ENCODE data around the gene TMUB1.

Gene TMUB1

GRCh38 chr7:151089893-151090730, 6.8 kb upstream of the TMUB1 start:
- no peak for DNase-seq (ENCODE audit: low read depth)
- H3K4me3 ChIP-seq (ENCODE audit: low read depth, low read length) = no peak overlapping the region
- no peak for TF ChIP-seq CTCF (IDR thresholded peaks at IDR 0.05; ENCODE audit: low read depth, low read length, missing control alignments)

- no peak for DNase-seq (ENCODE audit: low read depth)
- no peak overlapping the region for H3K4me3 ChIP-seq (ENCODE audit: low read depth, low read length)
- no peak for TF ChIP-seq CTCF (IDR thresholded peaks at IDR 0.05; ENCODE audit: low read depth, low read length, missing control alignments)
Measured at GRCh38 chr7:151088856-151089699, 5.8 kb upstream of the TMUB1 start.

GRCh38 chr7:151088019-151088855, 4.9 kb upstream of the TMUB1 start:
- TF ChIP-seq CTCF (IDR thresholded peaks at IDR 0.05; ENCODE audit: low read depth, low read length, missing control alignments) = no peak
- no peak for DNase-seq (ENCODE audit: low read depth)
- H3K4me3 ChIP-seq (ENCODE audit: low read depth, low read length) = peak overlapping the region; percentile 77

- DNase-seq (ENCODE audit: low read depth) = no peak
- TF ChIP-seq CTCF (IDR thresholded peaks at IDR 0.05; ENCODE audit: low read depth, low read length, missing control alignments) = peak; percentile 35
- peak overlapping the region; percentile 77 for H3K4me3 ChIP-seq (ENCODE audit: low read depth, low read length)
Measured at GRCh38 chr7:151087245-151088018, 4.1 kb upstream of the TMUB1 start.

GRCh38 chr7:151086802-151087244, 3.5 kb upstream of the TMUB1 start:
- H3K4me3 ChIP-seq (ENCODE audit: low read depth, low read length) = peak overlapping the region; percentile 77
- no peak for DNase-seq (ENCODE audit: low read depth)
- no peak for TF ChIP-seq CTCF (IDR thresholded peaks at IDR 0.05; ENCODE audit: low read depth, low read length, missing control alignments)

All from GM12864 (cell line).